Measurements from ENCODE around the gene GRHL1.
"Not testable (repeated sequence)": the region's sequence is repeated elsewhere in the genome, so short reads cannot be mapped to it uniquely, and the experiment has no call there.

Gene GRHL1

GRCh38 chr2:10028407-10028987 lies 77.0 kb downstream of the GRHL1 start:
- H3K27ac ChIP-seq = no peak overlapping the region
- TF ChIP-seq ZFX (IDR thresholded peaks at IDR 0.05; ENCODE audit: borderline replicate concordance) = no peak
- TF ChIP-seq CTCF (IDR thresholded peaks at IDR 0.05) = peak; percentile 7; the same call in 1 of the 2 replicates

GRCh38 chr2:10028988-10029874 lies 77.7 kb downstream of the GRHL1 start:
- H3K27ac ChIP-seq = no peak overlapping the region
- TF ChIP-seq ZFX (IDR thresholded peaks at IDR 0.05; ENCODE audit: borderline replicate concordance) (no peak), CTCF (IDR thresholded peaks at IDR 0.05) (no peak)

- no peak overlapping the region for H3K27ac ChIP-seq
- TF ChIP-seq ZFX (IDR thresholded peaks at IDR 0.05; ENCODE audit: borderline replicate concordance) = no peak
- TF ChIP-seq CTCF (IDR thresholded peaks at IDR 0.05) = no peak
These were observed 78.4 kb downstream of the GRHL1 start for GRCh38 chr2:10029875-10030223.

GRCh38 chr2:10030311-10030736 lies 78.8 kb downstream of the GRHL1 start:
- TF ChIP-seq CTCF (IDR thresholded peaks at IDR 0.05) (no peak), ZFX (IDR thresholded peaks at IDR 0.05; ENCODE audit: borderline replicate concordance) (no peak)
- no peak overlapping the region for H3K27ac ChIP-seq

- H3K27ac ChIP-seq = not testable (repeated sequence)
These were observed 79.3 kb downstream of the GRHL1 start for GRCh38 chr2:10030798-10031197.

- TF ChIP-seq ZFX (IDR thresholded peaks at IDR 0.05; ENCODE audit: borderline replicate concordance) = no peak
- no peak for TF ChIP-seq CTCF (IDR thresholded peaks at IDR 0.05)
- H3K27ac ChIP-seq = no peak overlapping the region
These were observed 80.6 kb downstream of the GRHL1 start for GRCh38 chr2:10031886-10032745.

- H3K27ac ChIP-seq = no peak overlapping the region
- TF ChIP-seq CTCF (IDR thresholded peaks at IDR 0.05) (no peak), ZFX (IDR thresholded peaks at IDR 0.05; ENCODE audit: borderline replicate concordance) (no peak)
These were observed 81.2 kb downstream of the GRHL1 start for GRCh38 chr2:10032746-10033105.
